ENCODE results near the gene TEAD2. TPM values are rescaled to one million over a fixed set of nuclear protein-coding genes. Genes with fewer than 3 reads are reported as not detected.

Gene TEAD2
- total RNA-seq, 1 experiment from 2014 or later: 121 TPM

GRCh38 chr19:49335784-49336481 is 26.3 kb downstream of the TEAD2 start:
- intact Hi-C loops (cut with micrococcal nuclease; ENCODE audit: unreplicated experiment): no loop called here
- ChIA-PET CTCF (no interaction called here), POLR2A (ENCODE audit: low non-redundant PET) (no interaction called here)
- peaks cover 26% of the 10 kb centered on the region for H3K4me1 ChIP-seq (ENCODE audit: insufficient read depth, low read length, poor library complexity, severe bottlenecking)
- no peaks in the 10 kb centered on the region for H3K9me3 ChIP-seq (ENCODE audit: low read depth, low read length, poor library complexity, severe bottlenecking)
- BruUV-seq (replicated peaks): no TSS peak
- DNase-seq (ENCODE audit: low spot score): no peak
- no peak for TF ChIP-seq CTCF (conservative IDR thresholded peaks at IDR 0.05; ENCODE audit: low read depth, low read length)
- no peak for TF ChIP-seq EZH2 (IDR thresholded peaks at IDR 0.05; ENCODE audit: borderline replicate concordance, low read depth, low read length, poor library complexity, severe bottlenecking)
- H3K36me3 ChIP-seq (ENCODE audit: insufficient read depth, low read length, poor library complexity, severe bottlenecking): peaks cover 5% of the 10 kb centered on the region
- H3K27ac ChIP-seq (ENCODE audit: low read depth, low read length, poor library complexity, severe bottlenecking): no peak overlapping the region
- H3K27me3 ChIP-seq (replicated peaks; ENCODE audit: insufficient read depth, low read depth, low read length, poor library complexity): no peaks in the 10 kb centered on the region
- H3K4me3 ChIP-seq (ENCODE audit: low read depth, low read length, poor library complexity, severe bottlenecking): no peak overlapping the region

GRCh38 chr19:49335071-49335783 is 27.0 kb downstream of the TEAD2 start, which contains the start of gene CD37:
Gene CD37, plus strand, starts transcription at chr19:49335406. Its CDS starts 135 bp downstream, at chr19:49335541.
- no TSS peak for BruUV-seq (replicated peaks)
- no peaks in the 10 kb centered on the region for H3K27me3 ChIP-seq (replicated peaks; ENCODE audit: insufficient read depth, low read depth, low read length, poor library complexity)
- CTCF ChIA-PET: no interaction called here

GRCh38 chr19:49333811-49334288 is 28.4 kb downstream of the TEAD2 start:
- ChIA-PET POLR2A (ENCODE audit: low non-redundant PET) (no interaction called here), CTCF (no interaction called here)
- intact Hi-C loops (cut with micrococcal nuclease; ENCODE audit: unreplicated experiment): no loop called here
- H3K36me3 ChIP-seq (ENCODE audit: insufficient read depth, low read length, poor library complexity, severe bottlenecking): no peaks in the 10 kb centered on the region
- no peak for TF ChIP-seq EZH2 (IDR thresholded peaks at IDR 0.05; ENCODE audit: borderline replicate concordance, low read depth, low read length, poor library complexity, severe bottlenecking)
- no peaks in the 10 kb centered on the region for H3K27me3 ChIP-seq (replicated peaks; ENCODE audit: insufficient read depth, low read depth, low read length, poor library complexity)
- DNase-seq (ENCODE audit: low spot score): no peak
- H3K4me3 ChIP-seq (ENCODE audit: low read depth, low read length, poor library complexity, severe bottlenecking): no peak overlapping the region
- no TSS peak for BruUV-seq (replicated peaks)
- H3K4me1 ChIP-seq (ENCODE audit: insufficient read depth, low read length, poor library complexity, severe bottlenecking): peaks cover 9% of the 10 kb centered on the region
- H3K9me3 ChIP-seq (ENCODE audit: low read depth, low read length, poor library complexity, severe bottlenecking): no peaks in the 10 kb centered on the region
- no peak overlapping the region for H3K27ac ChIP-seq (ENCODE audit: low read depth, low read length, poor library complexity, severe bottlenecking)

More at GRCh38 chr19:49335071-49335783, 27.0 kb downstream of the TEAD2 start, which contains the start of gene CD37:
- Histone ChIP-seq H3K36me3 (ENCODE audit: insufficient read depth, low read length, poor library complexity, severe bottlenecking) (no peaks in the 10 kb centered on the region), H3K27ac (ENCODE audit: low read depth, low read length, poor library complexity, severe bottlenecking) (no peak within 1 kb of the TSS), H3K9me3 (ENCODE audit: low read depth, low read length, poor library complexity, severe bottlenecking) (no peaks in the 10 kb centered on the region), H3K4me3 (ENCODE audit: low read depth, low read length, poor library complexity, severe bottlenecking) (no peak within 1 kb of the TSS), H3K4me1 (ENCODE audit: insufficient read depth, low read length, poor library complexity, severe bottlenecking) (peaks cover 19% of the 10 kb centered on the region)
- intact Hi-C loops (cut with micrococcal nuclease; ENCODE audit: unreplicated experiment): no loop called here
- DNase-seq (ENCODE audit: low spot score): no peak
- TF ChIP-seq EZH2 (IDR thresholded peaks at IDR 0.05; ENCODE audit: borderline replicate concordance, low read depth, low read length, poor library complexity, severe bottlenecking): no peak
- TF ChIP-seq CTCF (conservative IDR thresholded peaks at IDR 0.05; ENCODE audit: low read depth, low read length): no peak
- POLR2A ChIA-PET (ENCODE audit: low non-redundant PET): no interaction called here
